Sigmoid colon (tissue), 4 donors: Measurements from ENCODE around the gene ZNF217.

ENCODE experiments used
- CTCF ChIP-seq, 4 experiments: fragments of 450-650 bp in 3 of 4; fragments of 200-600 bp in 1 of 4; IDR thresholded peaks; one replicate each; pipeline ENCODE4 v1.5.1; 2016 to 2019; ENCODE audit warnings: antibody characterized with exemption in 4 of 4, mild to moderate bottlenecking in 3 of 4, moderate library complexity in 2 of 4
- EP300 ChIP-seq, 4 donors: sonication (generic); formaldehyde crosslinking; IDR thresholded peaks; one replicate each; pipeline ENCODE4 v1.6.1; 2017; ENCODE audit warnings: antibody characterized with exemption in 4 of 4
- POLR2A ChIP-seq, 2 donors: fragments of 450-650 bp; IDR thresholded peaks; one replicate each; pipeline ENCODE4 v1.6.1; 2016; ENCODE audit warnings: antibody characterized with exemption in 2 of 2, mild to moderate bottlenecking in 2 of 2, moderate library complexity in 2 of 2

GRCh38 chr20:53598140-53599043 is 4.8 kb upstream of the ZNF217 start:
- TF ChIP-seq POLR2A (IDR thresholded peaks at IDR 0.05), result no peak
- TF ChIP-seq CTCF (IDR thresholded peaks at IDR 0.05), result no peak
- no peak for TF ChIP-seq EP300 (IDR thresholded peaks at IDR 0.05)
